HG03039 (cell line): ENCODE data around the gene SSTR1.
"Not testable (repeated sequence)": the region's sequence is repeated elsewhere in the genome, so short reads cannot be mapped to it uniquely, and the experiment has no call there.

Source experiments
- ATAC-seq: cut with Tn5 transposase; IDR thresholded peaks from one replicate; pipeline ENCODE4 v1.9.1; 2021; ENCODE audit warnings: mild to moderate bottlenecking, moderate library complexity; ENCODE audit not compliant: unreplicated experiment

SSTR1 gene

DNA sequence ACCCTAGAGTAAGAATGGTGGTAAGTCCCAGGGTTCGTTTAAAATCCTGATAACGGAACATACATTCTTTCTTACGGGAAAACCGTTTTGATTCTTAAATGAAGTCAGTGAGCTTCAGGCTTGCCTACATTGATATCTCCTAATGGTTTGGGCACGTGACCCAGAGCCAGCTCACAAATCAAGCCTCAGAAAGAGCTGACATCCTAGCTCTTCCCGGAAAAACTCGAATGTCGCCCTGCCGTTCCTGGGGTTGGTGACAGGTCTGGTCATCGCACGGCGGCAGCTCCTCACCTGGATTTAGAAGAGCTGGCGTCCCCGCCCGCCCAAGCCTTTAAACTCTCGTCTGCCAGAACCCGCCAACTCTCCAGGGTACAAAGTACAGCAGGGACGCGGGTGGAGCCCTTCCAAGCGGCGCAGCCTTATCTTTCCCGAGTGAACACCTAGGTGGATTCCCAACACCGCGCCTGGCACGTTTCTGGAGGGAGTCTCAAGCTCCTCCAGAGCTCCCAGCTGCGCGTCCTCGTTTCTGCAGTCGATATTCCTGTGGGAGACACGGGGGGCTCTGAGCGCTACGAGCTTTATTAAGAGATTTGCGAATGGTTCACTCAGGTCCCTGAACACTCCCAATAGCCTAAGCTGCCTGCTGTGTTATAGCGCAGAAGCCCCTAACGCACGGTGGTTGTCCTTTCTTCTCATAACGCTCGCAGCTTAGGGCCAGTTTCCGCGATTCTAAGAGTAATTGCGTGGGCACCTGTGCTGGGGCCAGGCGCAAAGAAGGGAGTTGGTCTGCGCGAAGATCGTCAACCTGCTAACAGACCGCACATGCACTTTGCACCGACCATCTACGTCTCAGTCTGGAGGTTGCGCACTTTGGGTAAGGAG is at the start of gene SSTR1:
Gene SSTR1, plus strand, starts transcription at position 169 of the 882 bp plus-strand sequence. CDS start 1,486 bp downstream, outside the sequence.
- ATAC-seq: no peak

DNA sequence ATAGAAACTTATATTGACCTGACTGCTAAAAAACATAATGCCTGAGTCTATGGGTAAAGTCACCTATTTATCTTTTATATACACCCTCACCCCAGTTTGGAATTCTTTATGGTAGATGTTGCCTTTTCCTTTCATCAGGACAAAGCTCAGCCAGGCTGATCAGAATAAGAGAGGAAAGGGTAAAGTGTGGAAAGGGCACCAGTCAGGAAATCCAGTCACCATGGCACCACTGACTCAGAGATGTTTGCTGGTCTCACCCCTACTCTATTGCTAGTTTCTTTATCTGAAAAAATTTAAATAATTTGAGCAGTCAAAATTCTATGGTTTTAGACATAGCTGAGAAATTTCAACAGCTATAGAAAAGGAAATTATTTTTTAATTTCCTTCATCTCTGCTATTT is 49.2 kb upstream of the SSTR1 start:
- ATAC-seq: no peak

DNA sequence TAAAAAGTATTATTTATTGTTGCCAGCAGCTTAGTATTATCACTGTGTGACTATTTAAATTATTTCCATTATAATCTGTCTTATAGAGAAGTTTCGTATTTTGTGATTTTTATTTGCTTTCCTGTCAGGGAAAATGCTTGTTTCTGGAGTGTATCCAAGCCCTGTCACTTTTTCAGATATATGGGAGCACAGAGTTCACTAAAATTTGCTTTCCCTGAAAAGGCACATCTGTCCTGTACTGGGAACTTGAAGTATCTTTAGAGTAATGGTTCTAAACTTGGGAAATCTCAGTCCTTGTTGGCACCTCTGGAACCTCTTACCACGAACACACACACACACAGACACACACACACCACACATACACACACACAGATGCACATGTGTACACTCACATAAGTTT is 39.3 kb upstream of the SSTR1 start:
- ATAC-seq: no peak

GRCh38 chr14:38171197-38171596 is 36.5 kb upstream of the SSTR1 start:
- ATAC-seq: no peak

GRCh38 chr14:38174711-38175110 is 33.0 kb upstream of the SSTR1 start:
- no peak for ATAC-seq

DNA sequence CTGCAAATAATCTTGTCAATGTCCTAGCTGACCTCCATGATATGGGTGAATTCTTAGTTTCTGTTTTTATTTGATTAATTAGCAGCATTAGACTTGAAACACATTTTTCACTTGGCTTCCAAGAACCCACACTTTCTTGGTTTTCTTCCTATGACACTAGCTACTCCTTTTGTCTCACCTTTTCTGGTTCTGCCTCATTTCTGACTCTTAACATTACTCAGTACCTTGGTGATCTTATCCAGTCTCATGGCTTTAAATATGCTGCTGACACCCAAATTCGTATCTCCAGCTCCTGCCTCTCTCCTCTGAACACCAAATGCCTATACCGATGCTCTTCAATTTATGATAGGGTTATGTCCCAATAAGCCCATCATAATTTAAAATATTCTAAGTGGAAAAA is 32.0 kb upstream of the SSTR1 start:
- no peak for ATAC-seq

- ATAC-seq: no peak
These were observed 31.3 kb upstream of the SSTR1 start for GRCh38 chr14:38176379-38176778.

GRCh38 chr14:38184132-38184531 is 23.6 kb upstream of the SSTR1 start:
- ATAC-seq: no peak

DNA sequence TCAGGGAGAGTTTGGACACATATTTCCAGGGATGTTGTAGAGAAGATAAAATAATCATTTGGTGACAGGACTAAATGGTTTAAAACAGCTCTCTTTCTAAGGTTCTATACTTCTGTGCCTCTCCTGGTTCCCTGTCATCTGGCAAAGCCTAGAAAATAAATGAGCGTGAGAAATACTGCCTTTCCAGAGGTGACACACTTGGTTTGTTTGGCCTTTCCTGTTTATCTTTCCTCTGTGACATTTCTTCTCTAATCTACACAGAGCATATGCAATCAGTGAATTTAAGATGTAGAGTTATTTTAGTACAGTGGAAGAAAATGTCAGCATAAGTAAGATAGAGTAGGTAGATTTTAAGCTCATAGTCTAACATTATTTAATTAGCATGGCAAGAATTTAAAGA is 22.0 kb upstream of the SSTR1 start:
- no peak for ATAC-seq

DNA sequence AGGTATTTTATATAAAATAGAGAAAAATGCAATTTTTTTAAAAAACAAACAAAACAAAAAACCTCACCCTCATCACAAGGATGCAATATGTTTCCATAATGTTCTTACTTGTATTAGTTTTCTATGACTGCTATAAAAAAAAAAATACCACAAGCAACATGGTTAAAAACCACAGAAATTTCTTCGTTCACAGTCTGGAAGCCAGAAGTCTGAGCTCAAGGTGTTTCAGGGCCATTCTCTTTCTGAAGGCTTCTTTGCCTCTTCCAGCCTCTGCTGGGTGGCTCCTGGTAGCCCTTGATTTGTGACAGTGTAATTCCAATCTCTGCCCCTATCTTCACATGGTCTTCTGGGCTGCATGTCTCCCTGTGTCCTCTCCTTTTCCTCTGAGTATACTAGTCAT is 21.5 kb upstream of the SSTR1 start:
- ATAC-seq: no peak

GRCh38 chr14:38187528-38187927 is 20.2 kb upstream of the SSTR1 start:
- ATAC-seq: no peak

DNA sequence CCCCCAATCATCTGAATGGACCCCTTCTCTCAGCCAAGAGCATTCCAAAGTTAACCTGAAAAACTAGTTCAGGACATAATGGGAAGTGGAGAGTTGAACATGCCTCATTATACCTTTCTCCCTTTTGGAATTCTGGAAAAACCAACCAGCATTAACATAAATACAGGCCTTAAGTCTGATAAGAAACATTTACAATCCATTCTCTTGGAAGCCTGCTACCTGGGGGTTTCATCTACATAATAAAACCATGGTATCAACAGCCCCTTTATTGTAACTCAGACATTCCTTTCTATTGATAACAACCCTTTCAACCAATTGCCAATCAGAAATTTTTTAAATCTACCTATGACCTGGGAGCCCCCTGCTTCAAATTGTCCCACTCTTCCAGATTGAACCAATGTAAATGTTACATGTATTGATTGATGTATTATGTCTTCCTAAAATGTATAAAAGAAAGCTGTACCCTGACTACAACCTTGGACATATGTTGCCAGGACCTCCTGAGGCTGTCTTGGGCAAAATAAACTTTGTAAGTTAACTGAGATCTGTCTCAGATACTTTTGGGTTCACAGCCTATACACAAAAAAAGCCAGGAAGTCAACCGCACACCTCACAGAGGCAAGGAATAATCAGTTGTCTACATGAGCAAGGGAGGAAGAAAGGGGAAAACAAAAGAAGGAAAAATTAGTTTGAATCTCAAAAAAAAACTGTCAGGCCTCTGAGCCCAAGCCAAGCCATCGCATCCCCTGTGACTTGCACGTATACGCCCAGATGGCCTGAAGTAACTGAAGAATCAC is 17.6 kb upstream of the SSTR1 start:
- no peak for ATAC-seq

DNA sequence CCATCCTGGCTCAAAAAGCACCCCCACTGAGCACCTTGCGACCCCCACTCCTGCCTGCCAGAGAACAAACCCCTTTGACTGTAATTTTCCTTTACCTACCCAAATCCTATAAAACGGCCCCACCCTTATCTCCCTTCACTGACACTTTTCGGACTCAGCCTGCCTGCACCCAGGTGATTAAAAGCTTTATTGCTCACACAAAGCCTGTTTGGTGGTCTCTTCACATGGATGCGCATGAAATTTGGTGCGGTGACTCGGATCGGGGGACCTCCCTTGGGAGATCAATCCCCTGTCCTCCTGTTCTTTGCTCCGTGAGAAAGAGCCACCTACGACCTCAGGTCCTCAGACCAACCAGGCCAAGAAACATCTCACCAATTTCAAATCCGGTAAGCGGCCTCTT is 16.9 kb upstream of the SSTR1 start:
- not testable (repeated sequence) for ATAC-seq

DNA sequence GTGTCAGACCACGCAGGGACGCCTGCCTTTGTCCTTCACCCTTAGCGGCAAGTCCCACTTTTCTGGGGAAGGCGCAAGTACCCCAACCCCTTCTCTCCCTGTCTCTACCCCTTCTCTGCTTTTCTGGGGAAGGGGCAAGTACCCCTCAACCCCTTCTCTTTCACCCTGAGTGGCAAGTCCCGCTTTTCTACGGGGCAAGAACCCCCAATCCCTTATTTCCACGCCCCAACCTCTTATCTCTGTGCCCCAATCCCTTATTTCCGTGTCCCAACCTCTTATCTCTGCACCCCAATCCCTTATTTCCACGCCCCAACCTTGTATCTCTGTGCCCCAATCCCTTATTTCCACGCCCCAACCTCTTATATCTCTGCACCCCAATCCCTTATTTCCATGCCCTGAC is 16.2 kb upstream of the SSTR1 start:
- not testable (repeated sequence) for ATAC-seq

- no peak for ATAC-seq
These were observed 10.5 kb upstream of the SSTR1 start for GRCh38 chr14:38197001-38197783.

GRCh38 chr14:38197784-38198335 is 9.8 kb upstream of the SSTR1 start:
- ATAC-seq: no peak

DNA sequence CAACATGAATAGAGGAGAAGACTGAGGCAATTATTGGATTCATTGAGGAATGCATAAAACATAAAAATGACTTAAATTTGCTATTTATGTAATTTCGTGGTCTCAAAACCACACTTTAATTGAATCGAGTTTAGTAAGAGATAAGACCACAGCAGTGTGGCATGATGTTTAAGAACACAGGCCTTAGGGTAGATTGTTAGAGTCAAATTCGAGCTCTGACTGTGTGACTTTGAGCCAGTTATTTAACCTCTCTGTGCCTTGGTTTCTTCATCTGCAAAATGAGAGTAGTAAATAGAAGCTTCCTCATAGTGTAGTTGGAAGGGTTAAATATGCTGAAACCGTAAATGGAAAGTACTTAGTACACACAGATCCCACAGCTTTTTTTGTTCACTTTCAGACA is 9.3 kb upstream of the SSTR1 start:
- ATAC-seq: no peak

GRCh38 chr14:38199076-38199475 is 8.6 kb upstream of the SSTR1 start:
- no peak for ATAC-seq

DNA sequence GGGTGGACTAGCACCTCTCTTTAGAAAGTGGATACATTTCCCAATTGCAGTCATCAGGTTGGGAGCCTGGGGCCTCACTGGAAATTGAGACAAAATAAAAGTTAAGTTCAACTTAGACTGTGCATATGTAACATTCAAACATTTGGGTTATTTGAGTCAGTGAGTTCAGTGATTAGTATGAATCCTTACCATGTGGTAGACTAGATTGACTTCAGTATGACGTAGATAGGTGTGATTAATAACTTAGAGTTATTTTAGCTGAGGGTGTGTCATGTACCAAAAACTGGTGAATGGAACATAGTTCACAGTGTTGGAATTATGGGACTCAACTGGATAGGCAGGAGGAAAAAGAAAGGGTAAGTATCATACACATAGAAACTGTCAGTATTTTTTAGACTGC is 8.0 kb upstream of the SSTR1 start:
- ATAC-seq: no peak

GRCh38 chr14:38201137-38201828 is 6.4 kb upstream of the SSTR1 start:
- no peak for ATAC-seq
